ENCODE measurements around the gene MAP4K2.
"Not testable (repeated sequence)": the region's sequence is repeated elsewhere in the genome, so short reads cannot be mapped to it uniquely, and the experiment has no call there.

MAP4K2 gene

DNA sequence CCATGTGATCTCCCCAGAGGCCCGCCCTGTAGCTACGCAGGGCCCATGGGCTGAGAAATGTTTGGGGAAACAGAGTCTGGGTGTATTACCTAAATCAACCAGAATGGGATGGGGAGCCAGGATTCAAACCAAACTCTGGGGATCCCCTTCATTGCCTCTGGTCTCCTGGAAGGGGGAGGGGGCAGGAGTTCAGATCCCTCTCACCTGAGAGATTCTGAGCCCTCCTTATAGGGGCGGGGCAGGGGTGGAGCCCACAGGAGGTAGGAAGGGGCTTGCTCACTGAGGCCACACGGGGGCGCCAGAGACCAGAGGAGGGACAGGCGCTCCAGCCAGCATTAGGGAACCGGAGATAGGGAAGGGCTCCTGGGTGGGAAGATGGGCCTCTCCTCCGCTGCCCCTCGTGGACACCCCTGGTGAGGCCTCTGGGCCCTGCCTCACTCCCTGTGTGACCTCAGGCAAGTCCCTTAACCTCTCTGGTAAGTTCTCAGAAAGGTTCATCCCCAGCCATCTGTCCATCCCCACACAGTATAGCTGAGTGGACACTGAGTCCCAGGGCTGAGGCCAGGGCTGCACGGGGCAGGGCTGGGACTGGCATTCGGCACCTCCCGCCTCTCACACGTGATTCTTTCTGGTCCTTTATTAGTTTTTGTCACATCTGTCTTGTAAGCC lies 44.1 kb upstream of the MAP4K2 start:
- no peak overlapping the region for H3K4me3 ChIP-seq (replicated peaks; ENCODE audit: low read depth, low read length)
- DNase-seq (ENCODE audit: extremely low read depth, low read depth), result peak; percentile 65
- TF ChIP-seq, protein P1, sequence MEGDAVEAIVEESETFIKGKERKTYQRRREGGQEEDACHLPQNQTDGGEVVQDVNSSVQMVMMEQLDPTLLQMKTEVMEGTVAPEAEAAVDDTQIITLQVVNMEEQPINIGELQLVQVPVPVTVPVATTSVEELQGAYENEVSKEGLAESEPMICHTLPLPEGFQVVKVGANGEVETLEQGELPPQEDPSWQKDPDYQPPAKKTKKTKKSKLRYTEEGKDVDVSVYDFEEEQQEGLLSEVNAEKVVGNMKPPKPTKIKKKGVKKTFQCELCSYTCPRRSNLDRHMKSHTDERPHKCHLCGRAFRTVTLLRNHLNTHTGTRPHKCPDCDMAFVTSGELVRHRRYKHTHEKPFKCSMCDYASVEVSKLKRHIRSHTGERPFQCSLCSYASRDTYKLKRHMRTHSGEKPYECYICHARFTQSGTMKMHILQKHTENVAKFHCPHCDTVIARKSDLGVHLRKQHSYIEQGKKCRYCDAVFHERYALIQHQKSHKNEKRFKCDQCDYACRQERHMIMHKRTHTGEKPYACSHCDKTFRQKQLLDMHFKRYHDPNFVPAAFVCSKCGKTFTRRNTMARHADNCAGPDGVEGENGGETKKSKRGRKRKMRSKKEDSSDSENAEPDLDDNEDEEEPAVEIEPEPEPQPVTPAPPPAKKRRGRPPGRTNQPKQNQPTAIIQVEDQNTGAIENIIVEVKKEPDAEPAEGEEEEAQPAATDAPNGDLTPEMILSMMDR (IDR thresholded peaks at IDR 0.05; ENCODE audit: low read depth, low read length, missing control alignments), result peak; percentile 90

DNA sequence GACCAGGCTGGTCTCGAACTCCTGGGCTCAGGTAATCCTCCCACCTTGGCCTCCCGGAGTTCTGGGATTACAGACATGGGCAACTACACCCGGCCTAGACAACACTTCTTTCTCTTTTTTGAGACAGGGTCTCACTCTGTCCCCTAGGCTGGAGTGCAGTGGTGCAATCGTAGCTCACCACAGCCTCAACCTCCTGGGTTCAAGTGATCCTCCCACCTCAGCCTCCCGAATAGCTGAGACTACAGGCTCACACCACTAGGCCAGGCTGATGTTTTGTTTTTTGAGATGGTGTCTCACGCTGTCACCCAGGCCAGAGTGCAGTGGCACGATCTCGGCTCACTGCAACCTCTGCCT lies 42.7 kb upstream of the MAP4K2 start:
- DNase-seq (ENCODE audit: extremely low read depth, low read depth); H3K4me3 ChIP-seq (replicated peaks; ENCODE audit: low read depth, low read length): not testable (repeated sequence)

DNA sequence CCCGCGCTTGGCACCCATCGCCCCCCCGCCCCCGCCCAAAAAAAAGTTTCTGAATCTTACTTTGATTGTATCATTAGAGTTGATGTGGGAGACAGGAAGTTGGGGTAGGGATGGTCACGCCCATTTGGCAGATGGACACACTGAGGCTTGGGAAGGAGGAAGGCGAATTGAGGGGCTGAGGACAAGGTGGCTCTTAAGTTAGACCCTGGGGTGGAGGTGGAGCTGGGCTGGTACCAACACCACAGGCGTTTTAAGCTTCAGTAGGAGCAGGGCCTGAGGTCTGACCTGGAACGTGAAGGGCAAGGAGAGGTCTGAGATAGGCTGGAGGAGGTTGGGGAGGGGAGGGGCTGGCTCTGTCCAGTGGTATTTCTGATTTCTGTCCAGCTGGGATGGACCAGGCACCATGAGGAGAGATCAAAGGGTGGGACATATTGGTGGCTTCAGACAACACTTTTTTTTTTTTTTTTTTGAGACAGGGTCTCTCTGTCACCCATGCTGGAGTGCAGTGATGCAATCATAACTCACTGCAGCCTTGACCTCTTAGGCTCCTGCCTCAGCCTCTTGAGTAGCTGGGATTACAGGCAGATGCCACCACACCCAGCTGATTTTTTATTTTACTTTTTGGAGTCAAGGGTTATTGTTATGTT lies 42.2 kb upstream of the MAP4K2 start:
- DNase-seq (ENCODE audit: extremely low read depth, low read depth), result no peak
- TF ChIP-seq, protein P1 (IDR thresholded peaks at IDR 0.05; ENCODE audit: low read depth, low read length, missing control alignments), result no peak
- H3K4me3 ChIP-seq (replicated peaks; ENCODE audit: low read depth, low read length), result 0 out of 2 replicates have a peak overlapping the region, but pooled peaks have one; percentile 7

DNA sequence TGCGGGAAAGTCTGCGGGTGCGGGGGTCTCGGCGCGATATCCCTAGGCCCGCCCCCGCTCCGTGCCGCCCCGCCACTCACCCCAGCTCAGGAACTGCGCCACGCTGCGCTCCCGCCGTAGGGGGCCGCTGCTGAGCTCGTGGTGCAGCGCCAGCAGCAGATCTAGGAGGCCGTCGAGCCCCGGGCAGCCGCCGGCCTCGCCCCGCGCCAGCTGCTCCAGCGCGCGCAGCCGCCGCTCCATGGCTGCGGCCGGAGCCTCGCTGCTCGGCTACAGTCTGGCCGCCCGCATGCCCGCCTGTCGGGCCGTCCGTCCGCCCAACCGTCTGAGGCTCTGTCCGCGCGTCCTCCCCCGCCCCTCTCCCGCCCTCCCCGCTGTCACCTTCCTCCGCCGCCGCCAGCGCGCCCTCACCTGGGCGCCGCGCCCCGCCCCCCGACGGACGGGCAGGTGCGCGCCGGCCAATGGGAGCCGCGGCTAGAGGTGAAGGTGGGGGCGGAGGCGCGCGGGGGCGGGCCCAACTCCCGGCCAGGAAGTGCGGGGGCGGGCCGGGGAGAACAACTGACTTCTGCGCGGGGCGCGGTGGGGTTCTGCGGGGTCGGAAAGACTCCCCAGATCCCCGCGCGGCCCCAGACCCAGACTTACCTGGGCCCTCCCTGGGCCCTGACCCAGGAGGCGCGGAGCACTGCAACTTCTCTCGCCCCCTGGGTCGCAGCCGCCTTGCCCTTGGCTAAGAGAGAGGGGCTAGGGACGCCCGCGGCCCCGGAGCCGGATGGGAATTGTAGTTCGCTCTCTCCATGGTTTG lies 41.5 kb upstream of the MAP4K2 start, which contains the start of gene CDC42BPG:
Gene CDC42BPG, minus strand, starts transcription at position 324 of the 799 bp plus-strand sequence. Its CDS starts 84 bp downstream, at position 240.
- H3K4me3 ChIP-seq (replicated peaks; ENCODE audit: low read depth, low read length), result 0 out of 2 replicates have a peak within 1 kb of the TSS, but pooled peaks have one; percentile 7
- no peak for DNase-seq (ENCODE audit: extremely low read depth, low read depth)
- TF ChIP-seq, protein P1 (IDR thresholded peaks at IDR 0.05; ENCODE audit: low read depth, low read length, missing control alignments), result peak; percentile 42

DNA sequence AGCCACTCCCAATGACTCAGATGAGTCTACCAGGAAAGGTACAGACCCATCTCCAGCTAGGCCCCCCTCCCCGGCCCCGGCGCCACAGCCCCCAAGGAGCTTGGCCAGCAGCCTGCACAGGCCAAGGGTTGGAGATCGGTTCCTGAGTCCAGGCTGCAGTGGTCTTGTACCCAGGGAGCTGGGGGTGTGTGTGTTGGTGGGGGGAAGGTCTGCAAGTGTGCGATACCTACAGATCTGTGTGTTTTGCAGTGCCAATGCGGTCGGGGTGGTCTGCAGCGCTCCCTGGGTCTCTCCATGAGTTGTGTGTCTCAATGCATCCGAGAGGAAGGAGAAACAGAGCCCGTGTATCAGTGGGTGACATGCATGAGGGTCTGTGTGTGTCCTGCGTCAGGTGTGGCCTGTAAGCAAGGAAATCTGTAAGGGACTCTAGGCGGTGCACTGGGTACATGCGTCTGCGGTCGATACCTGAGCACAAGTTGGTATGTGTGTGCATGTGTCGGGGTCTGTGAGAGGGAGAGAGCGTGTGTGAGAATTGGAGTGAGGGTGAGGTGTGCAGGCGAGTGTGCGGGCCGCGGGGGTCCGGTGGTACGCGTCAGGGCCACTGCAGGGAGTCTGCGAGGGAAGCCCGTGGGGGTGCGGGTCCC lies 40.8 kb upstream of the MAP4K2 start:
- H3K4me3 ChIP-seq (replicated peaks; ENCODE audit: low read depth, low read length), result no peak overlapping the region
- DNase-seq (ENCODE audit: extremely low read depth, low read depth), result no peak
- TF ChIP-seq, protein P1 (IDR thresholded peaks at IDR 0.05; ENCODE audit: low read depth, low read length, missing control alignments), result no peak

DNA sequence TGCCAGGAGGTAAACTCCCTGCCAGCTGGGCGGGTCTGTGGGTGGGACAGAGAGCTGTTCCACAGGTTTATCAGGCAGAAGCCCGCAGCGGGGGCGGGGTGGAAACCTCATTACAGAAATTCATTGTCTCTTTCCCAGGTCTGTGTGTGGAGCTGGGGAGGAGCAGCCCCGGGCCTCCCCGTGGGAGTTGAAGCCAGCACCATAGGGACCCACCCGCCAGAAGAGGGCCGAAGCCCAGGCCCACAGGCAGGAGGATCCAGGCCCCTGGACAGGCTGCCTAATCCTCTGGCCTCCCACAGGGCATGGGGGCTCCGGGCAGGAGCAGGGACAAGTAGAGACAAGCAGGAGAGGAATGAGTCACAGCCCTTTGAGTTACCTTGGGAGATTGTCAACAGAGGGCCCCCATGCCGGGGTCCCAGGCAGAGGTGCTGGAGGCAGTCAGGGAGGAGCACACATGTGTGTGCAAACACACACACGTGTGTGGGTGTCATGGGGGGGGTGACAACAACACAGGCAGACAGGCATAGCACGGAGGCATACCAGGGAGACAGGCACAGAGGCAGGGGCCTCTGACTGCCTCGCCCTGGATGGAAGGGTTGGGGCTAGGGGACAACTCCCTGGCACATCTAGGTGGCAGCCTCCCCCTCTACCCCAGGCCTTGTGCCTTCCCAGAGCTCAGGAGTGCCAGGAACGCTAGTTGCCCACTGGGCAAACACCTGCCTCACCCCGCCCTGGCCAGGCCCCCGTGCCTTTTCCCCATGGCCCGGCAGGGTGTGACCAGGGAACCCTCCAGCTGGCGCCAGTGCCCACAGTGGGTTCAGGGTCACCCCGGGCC lies 40.1 kb upstream of the MAP4K2 start:
- DNase-seq (ENCODE audit: extremely low read depth, low read depth), result no peak
- TF ChIP-seq, protein P1 (IDR thresholded peaks at IDR 0.05; ENCODE audit: low read depth, low read length, missing control alignments), result no peak
- H3K4me3 ChIP-seq (replicated peaks; ENCODE audit: low read depth, low read length), result no peak overlapping the region
